NCI-H1436 treated with DMSO at 0.1 percent for 48 hours (cell line): ENCODE measurements around the gene MBTD1.
"Not testable (repeated sequence)": the region's sequence is repeated elsewhere in the genome, so short reads cannot be mapped to it uniquely, and the experiment has no call there.

ENCODE experiments used
- DNase-seq: peaks from one replicate; lab custom pipeline; 2025; lab: John Stamatoyannopoulos, UW

Gene MBTD1

DNA sequence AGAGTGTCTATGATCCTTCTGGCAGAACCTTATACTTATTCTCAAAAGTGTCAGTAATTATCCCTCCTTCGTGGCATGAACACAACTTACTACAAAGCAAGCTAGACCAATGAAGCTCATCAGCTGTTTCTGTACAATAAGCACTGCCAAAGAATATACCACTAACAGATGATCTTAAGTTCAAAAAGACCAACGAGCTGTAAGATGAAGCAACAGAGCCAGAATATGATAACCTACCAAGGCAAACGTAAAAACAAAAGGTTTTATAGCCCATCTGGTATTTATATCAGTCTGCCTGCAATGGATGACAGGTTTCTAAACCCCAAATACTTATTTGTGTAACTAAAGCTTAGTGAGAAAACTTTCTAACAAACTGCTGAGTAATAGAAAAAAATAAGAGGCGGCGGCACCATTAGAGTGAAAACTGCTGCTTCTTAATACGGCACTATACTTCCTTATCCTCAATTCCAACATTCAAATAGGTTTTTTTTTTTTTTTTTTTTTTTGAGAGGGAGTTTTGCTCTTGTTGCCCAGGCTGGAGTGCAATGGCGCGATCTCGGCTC, 71.5 kb downstream of the MBTD1 start:
- no peak for DNase-seq

DNA sequence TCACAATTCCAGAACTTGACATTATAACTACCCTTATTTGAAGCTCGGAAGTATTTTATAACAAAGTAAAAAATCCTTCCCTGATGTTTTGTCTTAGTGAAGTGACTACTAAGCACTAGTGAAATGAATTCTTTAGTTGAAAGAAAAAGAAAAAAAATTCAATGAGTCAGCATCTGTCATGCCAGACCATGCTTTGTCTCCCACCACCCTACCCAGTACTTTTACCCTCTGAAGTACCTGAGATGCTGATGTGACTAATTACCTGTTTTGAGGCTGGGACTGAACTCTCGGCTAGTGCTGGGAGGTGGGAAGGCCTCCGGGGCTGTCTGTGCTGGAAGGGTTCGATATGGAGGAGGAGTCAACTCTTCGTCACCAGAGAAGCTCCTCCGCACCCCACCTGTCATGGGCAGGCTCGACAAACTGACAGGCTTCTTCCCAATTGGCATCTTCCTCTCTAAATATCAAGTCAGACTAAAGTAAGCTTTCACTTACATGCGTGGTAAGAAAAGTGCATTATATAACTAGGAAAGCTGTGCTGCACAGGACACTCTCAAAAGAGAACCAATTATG, 74.0 kb downstream of the MBTD1 start:
- no peak for DNase-seq

DNA sequence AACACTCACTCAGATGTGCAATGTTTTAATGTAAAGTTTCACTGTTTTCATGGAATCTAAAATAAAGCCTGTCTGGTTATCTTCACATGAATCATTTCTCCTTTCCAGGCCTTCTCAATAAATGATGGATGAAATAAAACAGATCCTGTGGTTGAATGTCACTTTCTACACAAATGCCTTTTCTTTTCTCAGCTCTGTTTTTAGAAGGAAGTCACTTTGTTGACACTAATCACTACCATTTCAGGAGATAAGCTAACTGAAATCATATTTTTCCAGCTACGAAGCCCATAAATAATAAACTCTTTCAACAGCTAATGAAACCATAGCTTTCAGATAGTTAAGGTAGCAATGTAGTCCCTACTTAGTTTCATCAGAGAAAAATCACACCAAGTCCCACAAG, 75.7 kb downstream of the MBTD1 start:
- no peak for DNase-seq

DNA sequence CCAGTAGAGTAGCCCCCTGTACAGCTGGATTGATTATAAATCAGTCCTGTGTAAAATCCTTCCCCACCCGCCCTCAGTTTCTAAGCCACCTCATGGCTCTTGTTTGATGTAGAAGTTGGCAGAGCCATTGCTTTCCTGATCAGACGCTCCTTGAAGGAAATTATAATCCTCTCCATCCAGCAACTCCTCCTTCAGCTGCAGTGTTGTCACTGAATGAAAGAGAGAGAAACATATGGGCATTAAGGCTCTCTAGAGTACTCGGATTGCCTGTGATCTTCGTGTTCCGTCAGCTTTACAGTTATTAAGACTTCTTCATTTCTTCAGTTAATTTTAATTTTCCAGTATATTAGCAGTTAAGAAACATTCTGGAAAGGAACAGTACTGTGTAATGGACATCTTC, 79.4 kb downstream of the MBTD1 start:
- DNase-seq = no peak

DNA sequence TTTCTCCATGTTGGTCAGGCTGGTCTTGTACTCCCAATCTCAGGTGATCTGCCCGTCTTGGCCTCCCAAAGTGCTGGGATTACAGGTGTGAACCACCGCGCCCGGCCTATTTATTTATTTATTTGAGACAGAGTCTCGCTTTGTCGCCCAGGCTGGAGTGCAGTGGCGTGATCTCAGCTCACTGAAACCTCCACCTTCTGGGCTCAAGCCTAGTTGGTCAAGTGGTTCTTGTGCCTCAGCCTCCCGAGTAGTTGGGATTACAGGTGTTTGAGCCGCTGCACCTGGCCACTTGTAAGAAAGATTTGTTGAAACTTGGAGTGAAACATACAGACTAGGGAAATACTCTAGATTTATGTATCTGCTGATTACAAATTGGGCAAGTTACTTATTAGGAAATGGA, 87.8 kb downstream of the MBTD1 start:
- DNase-seq = not testable (repeated sequence)

DNA sequence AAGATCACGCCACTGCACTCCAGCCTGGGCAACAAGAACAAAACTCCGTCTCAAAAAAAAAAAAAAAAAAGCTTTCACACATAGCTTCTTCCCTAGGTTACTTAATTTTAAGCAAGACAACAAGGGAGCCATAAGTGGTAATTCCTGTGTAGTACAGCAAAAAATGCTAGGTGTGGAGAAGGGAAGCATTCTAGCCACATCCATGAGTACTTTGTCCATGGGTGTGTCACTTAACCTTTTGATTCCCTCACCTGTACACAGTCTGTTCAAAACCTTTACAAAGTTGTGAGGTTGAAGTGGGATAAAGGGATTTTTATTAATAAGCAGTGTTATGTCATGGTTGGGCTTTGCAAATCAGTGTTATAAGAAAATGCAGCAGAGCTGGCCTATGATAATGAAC, 89.1 kb downstream of the MBTD1 start:
- DNase-seq = no peak

DNA sequence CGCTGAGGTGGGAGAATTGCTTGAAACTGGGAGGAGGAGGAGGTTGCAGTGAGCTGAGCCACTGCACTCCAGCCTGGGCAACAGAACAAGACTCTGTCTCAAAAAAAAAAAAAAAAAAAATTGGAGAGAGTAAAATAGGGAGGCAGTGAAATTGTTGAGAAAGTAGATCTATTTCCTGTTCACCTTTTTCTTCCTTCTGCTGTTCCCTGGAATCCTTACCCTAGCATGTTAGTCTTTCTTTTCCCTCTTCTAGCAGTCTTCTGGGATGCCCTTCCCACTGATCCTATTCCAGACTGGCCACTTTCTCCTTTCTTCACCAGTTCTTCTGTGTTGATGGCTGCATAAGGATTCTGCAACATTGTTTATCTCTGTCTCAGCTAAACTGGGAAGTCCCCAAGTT, 90.5 kb downstream of the MBTD1 start:
- no peak for DNase-seq

DNA sequence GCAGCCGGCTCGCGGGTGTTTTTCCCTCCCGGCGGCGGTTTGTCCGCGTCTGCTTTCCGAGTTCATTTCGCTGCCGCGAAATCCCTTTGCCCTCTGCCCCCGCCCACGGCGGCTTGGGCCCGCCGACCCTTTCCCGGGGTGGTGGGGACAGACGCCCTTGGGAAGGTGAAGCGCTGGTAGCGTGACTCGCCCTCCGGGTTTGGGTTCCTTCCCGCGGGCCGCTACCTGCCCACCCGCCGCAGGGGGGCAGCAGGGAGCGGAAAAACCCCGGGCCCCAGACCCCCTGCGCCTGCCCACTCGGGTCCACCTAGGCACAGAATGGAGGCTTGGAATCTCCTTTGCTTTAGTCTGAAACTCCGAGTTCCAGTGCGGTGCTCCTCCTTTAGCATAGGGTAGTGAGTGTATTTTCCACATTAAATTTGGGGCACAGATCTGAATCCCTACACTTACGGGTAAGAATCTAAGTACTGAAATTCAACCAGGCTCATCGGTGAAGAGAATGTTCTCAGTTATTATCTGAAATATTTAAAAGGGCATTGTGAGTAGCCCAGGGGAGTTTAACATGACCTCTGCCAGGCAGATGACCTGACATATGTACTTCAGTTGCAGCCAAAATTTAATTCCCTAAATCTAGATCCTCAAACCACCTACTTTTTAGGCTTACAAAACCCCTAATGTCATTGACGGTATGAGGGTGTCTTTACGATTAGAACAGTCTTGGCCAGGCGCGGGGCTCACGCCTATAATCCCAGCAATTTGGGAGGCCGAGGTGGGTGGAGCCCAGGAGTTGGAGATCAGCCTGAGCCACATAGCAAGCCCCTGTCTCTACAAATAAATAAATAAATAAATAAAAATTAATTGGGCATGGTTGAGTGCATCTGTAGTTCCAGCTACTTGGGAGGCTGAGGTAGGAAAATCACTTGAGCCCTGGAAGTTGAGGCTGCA, 92.6 kb downstream of the MBTD1 start:
- DNase-seq = no peak

DNA sequence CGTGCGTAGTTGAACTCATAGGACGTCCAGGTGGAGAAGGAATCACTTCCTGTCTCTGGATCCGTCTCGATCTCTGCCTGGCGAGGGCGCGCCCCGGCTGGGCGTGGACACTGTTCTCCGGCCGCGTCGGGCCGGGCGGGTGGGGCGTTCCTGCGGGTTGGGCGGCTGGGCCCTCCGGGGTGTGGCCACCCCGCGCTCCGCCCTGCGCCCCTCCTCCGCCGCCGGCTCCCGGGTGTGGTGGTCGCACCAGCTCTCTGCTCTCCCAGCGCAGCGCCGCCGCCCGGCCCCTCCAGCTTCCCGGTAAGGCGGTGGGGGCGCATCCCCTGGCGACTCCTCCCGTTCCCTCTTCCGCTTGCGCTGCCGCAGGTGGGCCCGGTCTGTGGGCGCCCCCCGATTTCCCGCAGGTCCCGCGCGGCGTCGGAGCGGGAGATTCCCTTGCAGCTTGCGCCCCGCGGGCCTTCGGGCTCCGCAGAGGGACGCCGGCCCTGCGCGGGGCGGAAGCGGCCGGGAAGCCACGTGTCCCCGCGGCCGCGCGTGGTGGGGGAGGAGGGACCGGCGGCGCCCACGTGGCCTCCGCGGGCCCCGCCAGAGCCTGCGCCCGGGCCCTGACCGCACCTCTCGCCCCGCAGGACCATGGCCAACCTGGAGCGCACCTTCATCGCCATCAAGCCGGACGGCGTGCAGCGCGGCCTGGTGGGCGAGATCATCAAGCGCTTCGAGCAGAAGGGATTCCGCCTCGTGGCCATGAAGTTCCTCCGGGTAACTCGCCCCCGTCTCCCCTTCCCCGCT, 93.5 kb downstream of the MBTD1 start, which contains the start of gene NME2:
Gene NME2, plus strand, starts transcription at position 214 of the 789 bp plus-strand sequence. Its CDS starts 420 bp downstream, at position 634.
- peak; percentile 71 for DNase-seq

DNA sequence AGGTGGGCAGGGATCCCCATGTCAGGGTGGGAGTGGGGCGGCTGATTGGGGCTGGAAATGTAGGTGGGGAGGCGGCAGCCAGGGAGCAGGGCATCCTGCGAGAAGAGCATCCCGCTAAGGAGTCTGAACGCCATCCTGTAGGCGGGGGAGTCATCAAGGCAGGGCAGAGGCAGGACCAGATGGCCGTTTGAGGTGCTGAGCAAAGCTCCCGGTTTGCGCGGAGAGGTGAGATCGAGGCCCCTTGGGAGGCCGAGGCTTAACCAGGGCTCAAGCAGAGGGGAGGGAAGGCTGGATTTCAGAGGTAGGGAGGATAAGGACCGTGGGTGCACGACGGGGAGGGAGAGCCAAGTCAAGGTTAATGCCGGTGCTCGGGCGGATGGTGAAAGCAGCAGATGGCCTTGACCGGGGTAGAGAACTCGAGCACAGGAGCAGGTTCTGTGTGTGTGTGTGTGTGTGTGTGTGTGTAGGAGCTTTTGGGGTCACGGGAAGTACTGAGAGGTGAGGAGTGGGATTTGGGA, 94.1 kb downstream of the MBTD1 start:
- no peak for DNase-seq

DNA sequence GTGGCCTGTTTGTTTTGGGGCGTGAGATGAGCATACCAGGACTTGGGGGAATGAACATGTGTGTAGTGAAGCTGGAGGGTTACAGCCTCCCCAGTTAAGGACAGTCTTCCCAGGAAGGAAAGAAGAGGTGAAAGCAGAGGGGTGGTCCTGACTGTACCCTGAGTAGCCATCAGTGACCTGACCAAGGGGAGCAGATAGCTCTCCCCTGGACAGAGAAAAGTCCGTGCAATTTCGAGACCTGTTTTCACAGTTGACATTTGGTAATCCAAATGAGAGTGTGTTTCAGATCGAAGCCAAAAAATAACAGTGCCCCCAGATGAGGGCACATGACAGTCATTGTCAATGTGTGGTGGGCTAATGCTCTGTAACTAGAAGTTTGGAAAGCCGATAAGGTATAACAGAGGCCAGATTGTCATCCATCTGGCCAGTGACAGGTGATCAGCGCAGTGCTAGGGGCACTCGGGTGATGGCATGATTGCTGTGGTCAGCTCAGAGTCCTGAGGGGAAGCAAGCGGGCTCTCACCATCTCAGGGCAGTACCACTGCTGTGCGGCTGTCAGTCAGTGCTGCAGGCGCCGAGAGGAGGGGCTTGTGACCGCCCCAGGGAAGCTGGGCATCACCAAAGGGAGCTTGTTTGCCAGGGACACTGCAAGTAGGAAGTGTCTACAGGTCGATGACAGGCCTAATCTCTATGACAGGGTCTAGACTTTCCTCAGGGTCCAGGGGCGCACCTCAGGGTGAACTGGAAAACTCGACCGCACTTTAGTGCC, 94.8 kb downstream of the MBTD1 start:
- DNase-seq = no peak

DNA sequence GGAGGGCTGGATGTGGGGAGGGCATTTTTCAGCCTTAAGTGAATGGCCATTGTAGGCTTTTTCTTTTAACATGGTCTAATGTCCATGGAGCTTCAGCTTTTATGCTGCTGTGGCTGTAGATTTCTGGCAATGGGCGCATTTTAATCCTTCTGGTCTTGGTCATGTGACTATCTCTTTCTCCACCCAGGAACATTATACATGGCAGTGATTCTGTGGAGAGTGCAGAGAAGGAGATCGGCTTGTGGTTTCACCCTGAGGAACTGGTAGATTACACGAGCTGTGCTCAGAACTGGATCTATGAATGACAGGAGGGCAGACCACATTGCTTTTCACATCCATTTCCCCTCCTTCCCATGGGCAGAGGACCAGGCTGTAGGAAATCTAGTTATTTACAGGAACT, 98.3 kb downstream of the MBTD1 start:
- no peak for DNase-seq

DNA sequence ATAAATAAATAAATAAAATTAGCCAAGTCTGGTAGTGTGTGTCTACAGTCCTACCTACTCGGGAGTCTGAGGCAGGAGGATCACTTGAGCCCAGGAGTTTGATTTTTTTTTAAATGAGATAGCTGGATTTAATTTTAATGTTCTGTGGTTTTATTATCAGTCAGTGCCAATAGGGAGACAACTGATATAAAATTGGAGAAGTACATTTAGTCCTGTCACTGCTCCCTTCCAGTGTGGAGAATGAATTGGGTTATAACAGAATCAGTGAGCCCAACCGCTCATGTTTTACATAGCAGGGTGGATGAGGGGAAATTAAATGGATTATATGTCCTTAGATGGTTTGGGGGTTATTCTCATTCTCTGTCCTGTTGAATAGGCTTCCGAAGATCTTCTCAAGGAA, 100.2 kb downstream of the MBTD1 start:
- DNase-seq = no peak

DNA sequence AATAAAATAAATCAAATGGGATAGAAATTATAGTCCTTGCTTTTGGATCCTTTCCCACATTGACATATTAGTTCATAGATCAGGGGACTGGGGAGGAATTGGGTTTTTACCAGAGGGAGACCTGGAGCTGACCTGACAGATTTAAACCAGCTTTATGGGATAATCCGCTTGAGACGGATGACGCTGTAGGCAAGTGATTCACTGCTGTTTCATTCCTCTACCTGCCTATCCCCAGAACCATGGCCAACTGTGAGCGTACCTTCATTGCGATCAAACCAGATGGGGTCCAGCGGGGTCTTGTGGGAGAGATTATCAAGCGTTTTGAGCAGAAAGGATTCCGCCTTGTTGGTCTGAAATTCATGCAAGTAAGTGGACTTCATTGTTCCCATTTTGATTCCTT, 104.4 kb downstream of the MBTD1 start:
- DNase-seq = no peak

DNA sequence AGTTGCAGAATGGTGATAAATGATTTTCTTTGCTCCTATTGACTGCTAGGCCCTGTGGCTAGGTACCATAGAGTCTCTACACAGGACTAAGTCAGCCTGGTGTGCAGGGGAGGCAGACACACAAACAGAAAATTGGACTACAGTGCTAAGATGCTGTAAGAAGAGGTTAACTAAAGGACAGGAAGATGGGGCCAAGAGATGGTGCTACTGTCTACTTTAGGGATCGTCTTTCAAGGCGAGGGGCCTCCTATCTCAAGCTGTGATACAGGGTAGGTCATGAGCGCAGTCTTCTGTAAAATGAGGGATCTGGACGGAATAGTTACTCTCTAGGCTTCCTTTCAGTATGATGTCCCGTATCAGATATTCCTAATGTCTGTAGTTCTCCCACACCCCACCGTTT, 105.7 kb downstream of the MBTD1 start:
- DNase-seq = no peak

DNA sequence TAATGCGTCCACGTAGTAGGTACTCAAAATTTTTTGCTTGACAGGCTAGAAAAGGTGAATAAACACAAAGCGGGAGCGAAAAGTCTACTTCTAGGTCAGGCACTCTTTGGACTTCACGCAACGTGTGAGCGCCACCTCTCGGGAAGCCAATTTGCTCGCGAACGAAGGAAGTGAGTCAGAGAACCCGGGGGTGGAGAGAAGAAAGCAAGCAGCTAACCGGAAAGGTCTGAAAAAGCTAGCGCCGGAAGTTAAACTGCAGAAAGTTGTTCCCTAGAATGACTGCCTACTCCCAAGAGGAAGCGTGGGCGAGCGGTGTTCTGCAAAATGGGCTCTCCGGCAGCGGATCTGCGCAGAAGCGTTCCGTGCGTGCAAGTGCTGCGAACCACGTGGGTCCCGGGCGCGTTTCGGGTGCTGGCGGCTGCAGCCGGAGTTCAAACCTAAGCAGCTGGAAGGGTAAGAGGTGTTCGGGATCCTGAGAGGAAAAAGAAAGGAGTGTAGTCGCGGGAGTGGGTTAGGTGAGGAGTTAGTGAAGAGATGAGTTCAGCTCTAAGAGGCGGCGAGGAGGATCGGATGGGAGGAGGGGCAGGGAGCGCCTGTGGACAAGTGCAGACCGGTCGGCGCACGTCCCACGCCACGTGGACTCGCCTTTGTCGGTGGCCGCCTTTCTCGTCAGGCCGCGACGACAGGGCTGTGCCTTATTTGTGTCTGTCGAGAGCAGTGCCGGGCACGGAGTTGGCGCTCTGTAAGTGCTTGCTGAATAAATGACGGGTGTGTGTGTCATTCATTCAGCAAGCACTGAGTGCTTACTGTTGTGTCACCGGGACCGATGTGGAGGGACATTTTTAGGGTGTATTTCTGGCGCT, 106.4 kb downstream of the MBTD1 start, which contains the start of gene NME1:
Gene NME1, plus strand, starts transcription at position 350 of the 863 bp plus-strand sequence. CDS start 2,096 bp downstream, outside the sequence.
- peak; percentile 99 for DNase-seq

DNA sequence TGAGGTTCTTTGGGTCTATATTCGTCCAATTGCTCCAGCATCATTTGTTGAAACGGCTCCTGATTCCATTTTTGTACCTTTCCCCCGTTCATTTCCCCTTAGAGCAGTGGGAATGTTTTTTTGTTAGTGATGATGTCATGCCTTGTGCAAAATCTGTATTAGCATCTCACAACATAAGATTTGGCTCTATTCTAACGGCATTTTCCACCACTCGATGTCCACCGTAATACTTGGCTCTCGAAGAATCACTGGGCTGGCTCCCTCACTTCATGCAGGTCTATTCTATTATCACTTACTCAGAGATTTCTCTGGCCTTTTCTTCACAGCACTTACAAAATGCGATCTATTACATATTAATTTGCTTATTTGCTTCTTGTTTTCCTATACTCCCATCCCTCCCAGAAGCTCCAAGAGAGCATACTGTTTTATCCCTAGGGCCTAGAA, 107.1 kb downstream of the MBTD1 start:
- no peak for DNase-seq

DNA sequence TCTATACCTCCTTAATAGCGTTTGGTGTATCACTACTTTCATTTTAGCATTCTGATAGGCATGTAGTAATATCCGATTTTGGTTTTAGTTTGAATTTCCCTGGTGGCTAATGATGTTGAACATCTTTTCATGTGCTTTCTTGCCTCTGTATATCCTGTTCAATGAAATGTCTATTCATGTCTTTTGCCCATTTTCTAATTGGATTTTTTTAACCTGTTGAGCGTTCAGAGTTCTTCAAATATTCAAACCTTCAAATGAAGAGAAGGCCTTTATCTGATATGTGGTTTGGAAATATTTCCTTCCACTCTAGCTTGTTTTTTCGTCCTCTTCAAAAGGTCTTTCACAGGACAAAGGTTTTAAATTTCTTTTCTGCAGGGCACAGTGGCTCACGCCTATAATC, 108.9 kb downstream of the MBTD1 start:
- no peak for DNase-seq

DNA sequence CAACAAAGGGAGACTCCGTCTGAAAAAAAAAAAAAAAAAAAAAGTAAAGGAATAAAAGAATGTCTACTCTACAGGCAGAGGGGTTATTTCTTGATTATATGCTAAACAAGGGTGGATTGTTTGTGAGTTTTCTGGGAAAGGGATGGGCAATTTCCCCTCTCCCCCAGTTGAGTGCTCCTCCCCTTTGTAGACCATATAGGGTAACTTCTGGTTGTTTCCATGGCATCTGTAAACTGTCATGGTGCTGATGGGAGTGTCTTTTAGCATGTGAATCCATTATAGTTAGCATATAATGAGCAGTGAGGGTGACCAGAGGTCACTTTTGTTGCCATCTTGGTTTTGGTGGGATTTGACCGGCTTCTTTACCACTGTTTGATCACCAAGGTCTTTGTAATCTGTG, 110.7 kb downstream of the MBTD1 start:
- no peak for DNase-seq

DNA sequence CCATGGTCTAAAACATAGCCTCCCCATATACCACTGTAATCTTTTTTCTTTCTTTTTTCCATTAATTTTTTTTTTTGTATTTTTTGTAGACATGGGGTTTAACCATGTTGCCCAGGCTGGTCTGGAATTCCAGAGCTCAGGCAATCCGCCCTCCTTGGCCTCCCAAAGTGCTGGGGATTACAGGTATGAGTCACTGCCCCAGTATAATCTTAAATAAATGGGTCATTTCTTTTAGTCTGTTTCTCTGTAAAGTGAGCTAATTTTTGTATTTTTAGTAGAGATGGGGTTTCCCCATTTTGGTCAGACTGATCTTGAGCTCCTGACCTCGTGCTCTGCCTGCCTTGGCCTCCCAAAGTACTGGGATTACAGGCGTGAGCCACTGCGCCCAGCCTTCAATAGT, 112.2 kb downstream of the MBTD1 start:
- no peak for DNase-seq
